Erythroblast (primary cell): ENCODE data around the gene AFAP1L2.

Experiments
- GATA1 ChIP-seq: IDR thresholded peaks from 2 replicates; pipeline ENCODE4 v1.6.1; 2011; ENCODE audit warnings: low read depth, mild to moderate bottlenecking, control low read depth, low read length, moderate library complexity
- POLR2A ChIP-seq: IDR thresholded peaks from 2 replicates; pipeline ENCODE4 v1.6.1; 2011; ENCODE audit warnings: mild to moderate bottlenecking, low read length

- no peak for TF ChIP-seq POLR2A
- no peak for TF ChIP-seq GATA1
These were observed 109.8 kb downstream of the AFAP1L2 start for GRCh38 chr10:114294549-114294948.
